GM18873 (cell line): ENCODE measurements around the gene RCE1.

Experiments used
- ATAC-seq: cut with Tn5 transposase; IDR thresholded peaks from one replicate; pipeline ENCODE4 v1.9.1; 2021; ENCODE audit warnings: mild to moderate bottlenecking, moderate library complexity, moderate number of reproducible peaks; ENCODE audit not compliant: unreplicated experiment, low FRiP score

Gene RCE1

DNA sequence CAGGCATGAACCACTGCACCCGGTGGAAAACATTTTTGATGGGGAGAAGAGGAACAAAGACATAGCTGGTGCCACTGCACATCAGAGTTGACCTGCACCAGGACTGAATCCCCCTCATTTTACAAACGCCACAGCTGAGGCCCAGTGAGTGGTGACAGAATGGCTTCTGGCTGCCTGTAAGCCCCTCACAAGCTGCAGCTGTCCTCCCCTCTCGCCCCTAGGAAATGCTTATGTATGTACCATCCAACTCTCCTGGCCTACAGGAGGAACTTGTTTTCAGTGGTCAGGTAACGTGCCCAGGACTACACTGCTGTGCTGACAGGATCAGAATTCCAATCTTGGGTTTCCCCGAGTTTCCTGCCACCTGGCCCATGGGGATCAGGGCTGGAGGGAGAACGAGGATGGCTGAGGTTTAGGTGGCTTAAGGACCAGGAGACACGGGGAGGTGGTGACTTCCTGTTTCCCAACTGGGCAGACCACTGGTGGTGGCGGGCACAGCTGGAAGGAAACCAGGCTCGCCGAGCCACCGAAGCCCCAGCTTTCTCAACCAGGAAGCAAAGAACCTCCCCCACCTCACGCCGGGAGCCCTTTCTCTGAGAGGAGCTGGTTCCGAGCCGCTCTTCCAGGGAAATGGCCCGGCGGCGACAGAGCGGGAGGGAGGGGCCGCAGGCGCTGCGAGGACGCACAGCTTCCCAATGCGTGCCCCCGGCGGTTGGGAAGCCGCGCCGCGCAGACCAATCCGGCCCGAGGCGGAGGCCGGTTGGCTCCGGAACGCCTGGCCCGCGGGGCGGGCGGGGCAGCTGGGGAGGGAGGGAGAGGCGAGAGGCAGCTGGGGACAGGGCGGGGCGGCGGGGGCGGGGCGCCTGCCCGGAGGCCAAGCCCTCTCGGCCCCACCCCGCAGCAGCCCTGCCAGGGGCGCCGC is 12.6 kb downstream of the RCE1 start:
- ATAC-seq: no peak

DNA sequence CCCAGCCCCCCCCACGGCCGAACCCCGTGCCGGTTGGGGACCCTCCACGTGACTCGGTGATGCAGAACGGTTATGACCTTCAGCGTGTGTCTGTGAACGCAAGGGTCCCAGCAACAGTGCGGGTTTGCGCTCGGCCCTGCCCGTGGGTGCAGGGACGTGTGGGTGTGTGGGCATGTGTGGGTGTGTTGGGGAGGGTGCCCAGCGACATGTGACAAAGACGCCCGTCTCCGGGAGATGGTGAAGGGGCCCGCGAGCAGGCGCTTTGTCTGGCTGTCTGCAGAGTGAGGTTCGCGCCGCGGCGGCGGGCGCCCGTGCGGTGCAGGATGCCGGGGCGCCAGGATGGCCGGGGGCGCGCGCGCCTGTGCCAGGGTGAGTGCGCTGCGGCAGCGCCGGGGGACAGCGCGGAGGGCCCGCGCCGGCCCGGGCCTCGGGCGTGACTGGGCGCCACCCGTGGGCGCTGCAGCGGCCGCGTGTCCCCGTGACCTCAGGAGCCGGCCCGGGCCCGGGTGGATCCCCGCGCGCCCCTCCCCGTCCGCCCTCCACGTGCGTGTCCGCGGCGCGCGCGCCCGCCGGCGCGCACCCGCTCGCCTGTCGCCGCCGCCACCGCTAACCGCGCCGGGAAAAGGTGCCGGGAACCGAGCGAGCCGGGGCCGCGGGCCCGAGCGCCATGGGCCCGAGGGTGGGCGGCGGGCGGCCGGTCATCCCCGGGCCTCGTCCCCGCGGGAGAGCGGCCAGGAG is 13.4 kb downstream of the RCE1 start, which contains the start of gene LRFN4:
LRFN4 (plus strand) TSS at position 569 of the 738 bp plus-strand sequence. CDS start 681 bp downstream, outside the sequence.
- ATAC-seq: no peak

DNA sequence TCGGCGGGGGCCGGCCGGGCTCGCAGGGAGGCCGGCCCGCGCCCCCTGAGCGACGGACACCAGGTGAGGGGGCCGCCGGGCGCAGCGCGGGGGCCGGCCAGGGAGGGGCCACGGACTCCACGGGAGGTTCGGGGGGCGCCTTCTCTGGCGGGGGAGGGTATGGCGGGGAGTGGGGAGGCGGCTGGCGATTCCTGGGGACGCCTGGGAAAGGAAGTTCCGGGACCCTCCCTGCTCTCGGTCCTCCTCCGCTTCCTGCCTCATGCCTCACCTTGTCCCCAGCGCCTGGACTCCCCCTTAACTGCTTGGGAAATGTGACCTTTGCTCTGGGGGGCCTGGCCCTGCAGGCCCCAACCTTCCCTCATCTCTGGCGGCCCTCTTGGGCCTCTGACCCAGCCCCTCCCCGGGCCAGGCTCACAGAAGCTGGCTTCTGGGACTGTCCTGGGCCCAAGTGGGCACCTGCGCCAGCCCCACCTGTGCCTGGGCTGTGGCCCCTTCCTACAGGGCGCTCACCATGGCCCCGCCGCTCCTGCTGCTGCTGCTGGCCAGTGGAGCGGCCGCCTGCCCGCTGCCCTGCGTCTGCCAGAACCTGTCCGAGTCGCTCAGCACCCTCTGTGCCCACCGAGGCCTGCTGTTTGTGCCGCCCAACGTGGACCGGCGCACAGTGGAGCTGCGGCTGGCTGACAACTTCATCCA is 14.1 kb downstream of the RCE1 start:
- no peak for ATAC-seq

DNA sequence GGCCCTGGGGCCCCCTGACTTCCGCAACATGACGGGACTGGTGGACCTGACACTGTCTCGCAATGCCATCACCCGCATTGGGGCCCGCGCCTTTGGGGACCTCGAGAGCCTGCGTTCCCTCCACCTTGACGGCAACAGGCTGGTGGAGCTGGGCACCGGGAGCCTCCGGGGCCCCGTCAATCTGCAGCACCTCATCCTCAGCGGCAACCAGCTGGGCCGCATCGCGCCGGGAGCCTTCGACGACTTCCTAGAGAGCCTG is 14.6 kb downstream of the RCE1 start:
- no peak for ATAC-seq

DNA sequence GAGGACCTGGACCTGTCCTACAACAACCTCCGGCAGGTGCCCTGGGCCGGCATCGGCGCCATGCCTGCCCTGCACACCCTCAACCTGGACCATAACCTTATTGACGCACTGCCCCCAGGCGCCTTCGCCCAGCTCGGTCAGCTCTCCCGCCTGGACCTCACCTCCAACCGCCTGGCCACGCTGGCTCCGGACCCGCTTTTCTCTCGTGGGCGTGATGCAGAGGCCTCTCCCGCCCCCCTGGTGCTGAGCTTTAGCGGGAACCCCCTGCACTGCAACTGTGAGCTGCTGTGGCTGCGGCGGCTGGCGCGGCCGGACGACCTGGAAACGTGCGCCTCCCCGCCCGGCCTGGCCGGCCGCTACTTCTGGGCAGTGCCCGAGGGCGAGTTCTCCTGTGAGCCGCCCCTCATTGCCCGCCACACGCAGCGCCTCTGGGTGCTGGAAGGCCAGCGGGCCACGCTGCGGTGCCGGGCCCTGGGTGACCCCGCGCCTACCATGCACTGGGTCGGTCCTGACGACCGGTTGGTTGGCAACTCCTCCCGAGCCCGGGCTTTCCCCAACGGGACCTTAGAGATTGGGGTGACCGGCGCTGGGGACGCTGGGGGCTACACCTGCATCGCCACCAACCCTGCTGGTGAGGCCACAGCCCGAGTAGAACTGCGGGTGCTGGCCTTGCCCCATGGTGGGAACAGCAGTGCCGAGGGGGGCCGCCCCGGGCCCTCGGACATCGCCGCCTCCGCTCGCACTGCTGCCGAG is 15.1 kb downstream of the RCE1 start:
- no peak for ATAC-seq

DNA sequence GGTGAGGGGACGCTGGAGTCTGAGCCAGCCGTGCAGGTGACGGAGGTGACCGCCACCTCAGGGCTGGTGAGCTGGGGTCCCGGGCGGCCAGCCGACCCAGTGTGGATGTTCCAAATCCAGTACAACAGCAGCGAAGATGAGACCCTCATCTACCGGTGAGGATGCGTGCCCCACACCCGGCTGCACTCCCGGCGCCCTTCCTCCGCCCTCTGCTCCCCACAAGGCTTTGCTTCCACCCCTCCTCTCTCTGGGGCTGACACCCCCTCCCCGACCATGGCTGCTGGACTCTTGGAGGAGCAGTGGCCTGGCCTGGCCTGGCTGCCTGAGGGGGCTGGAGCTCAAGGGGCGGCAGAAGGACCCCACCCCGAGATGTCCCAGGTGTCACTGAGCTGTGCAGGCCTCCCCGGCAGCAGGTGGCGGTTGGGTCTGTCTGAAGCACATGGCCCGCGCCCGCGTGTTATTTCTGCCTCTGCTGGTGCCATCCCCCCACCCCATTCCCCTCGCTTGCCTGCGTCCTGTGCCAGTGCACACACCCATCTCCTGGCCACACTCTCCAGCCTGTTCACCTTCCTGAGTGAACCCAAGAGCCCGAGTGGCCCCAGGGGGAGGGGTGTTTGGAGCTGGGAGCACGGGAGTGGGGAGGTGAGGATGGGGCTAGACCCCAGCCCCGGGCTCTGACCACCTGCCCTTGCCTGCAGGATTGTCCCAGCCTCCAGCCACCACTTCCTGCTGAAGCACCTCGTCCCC is 15.9 kb downstream of the RCE1 start:
- no peak for ATAC-seq

DNA sequence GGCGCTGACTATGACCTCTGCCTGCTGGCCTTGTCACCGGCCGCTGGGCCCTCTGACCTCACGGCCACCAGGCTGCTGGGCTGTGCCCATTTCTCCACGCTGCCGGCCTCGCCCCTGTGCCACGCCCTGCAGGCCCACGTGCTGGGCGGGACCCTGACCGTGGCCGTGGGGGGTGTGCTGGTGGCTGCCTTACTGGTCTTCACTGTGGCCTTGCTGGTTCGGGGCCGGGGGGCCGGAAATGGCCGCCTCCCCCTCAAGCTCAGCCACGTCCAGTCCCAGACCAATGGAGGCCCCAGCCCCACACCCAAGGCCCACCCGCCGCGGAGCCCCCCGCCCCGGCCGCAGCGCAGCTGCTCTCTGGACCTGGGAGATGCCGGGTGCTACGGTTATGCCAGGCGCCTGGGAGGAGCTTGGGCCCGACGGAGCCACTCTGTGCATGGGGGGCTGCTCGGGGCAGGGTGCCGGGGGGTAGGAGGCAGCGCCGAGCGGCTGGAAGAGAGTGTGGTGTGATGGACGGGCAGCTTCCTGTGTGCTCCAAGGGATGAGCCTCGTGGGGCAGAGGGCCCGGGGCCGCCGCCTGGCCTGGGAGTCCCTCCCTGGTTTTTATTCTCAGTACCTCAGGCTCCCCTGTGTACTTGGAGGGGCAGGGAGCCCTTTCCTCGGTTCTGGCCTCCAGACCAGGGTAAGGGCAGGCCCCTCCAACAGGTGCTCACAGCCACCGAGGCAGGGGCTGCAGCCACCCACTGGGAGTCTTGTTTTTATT is 16.6 kb downstream of the RCE1 start:
- ATAC-seq: no peak

DNA sequence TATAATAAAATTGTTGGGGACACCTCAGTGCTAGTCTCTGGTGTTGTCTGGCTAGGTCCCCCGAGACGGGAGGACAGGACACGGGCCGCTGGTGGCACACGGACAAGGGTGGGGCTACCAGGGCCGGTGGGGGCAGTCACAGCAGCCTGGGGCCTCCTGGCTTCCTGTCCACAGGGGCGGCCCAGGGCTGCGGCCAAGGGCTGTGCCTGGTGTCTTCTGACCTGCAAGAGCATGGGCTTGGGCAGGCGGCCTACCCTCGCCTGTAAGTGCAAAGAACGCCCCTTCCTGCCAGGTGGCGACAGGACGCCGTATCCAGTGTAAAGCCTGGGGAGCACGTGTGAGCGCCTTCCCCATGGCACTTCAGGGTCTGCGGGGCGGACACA is 17.2 kb downstream of the RCE1 start:
- no peak for ATAC-seq

DNA sequence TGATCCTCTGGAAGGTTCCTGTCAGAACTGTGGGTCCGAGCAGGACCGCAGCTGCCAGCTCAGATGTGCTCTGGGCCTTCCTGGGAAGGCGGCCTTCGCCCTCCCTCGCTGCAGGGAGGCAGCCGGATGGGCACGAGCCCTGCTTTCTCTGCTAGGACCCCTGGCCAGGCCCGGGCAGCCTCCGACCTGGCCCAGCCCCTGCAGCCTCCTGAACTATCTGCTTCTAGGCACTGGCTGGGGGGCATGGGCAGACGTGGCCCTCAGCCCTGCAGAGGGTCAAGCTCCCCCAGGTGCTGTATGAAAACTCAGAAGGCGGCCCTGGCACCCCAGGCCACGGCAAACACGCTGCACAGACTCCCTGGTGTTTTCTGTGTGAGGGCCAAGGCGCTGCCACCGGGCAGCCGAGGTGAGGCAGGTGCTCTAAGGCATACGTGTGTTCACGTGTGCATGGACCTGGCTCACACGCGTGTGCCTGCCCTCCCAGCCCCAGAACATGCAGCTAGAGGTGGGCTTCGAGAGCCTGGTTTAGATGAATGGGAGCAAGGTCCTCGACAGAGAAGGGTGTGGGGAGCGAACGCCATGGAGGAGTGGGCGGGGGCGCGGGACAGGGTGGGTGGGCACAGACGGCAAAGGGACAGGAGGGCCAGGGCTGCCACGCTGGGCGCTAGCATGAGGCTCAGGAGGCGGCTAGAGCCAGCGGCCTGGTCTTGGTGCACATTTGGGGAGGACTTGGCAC is 18.0 kb downstream of the RCE1 start:
- ATAC-seq: no peak

DNA sequence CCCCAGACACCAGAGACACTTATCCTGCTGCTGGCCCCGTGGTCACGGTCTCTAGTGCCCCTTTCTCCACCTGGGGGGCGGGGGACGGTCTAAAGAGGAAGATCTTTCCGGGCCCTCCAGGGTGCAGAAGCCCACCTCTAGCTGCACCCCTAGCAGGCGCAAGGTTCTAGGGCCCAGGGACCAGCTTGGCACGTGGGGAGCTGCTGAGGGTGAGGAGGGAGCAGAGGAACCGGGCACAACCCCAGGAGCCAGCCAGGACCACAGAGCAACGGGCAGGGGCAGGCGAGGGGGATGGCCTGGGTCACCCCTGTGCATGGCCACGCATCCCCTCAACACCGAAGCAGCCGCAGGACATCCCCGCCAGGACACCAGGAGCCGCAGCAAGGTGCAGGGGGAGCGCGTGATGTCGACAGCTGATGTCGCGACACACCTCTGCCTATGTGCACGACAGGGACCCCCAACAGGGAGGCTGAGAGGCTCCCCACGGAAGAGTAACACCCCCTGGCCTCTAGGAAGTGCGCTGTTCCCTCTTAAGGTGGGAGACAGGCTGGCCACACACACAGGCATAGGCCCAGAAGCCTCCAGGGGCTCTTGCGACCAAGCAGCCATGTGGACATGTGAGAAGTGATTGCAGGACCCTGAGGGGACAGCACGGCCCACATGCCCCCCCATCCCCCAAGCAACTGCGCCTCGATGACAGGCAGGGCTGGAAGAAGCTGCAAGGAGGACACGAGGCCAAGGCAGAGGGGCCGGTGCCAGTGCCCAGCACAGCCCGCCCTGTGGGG is 18.7 kb downstream of the RCE1 start:
- no peak for ATAC-seq

DNA sequence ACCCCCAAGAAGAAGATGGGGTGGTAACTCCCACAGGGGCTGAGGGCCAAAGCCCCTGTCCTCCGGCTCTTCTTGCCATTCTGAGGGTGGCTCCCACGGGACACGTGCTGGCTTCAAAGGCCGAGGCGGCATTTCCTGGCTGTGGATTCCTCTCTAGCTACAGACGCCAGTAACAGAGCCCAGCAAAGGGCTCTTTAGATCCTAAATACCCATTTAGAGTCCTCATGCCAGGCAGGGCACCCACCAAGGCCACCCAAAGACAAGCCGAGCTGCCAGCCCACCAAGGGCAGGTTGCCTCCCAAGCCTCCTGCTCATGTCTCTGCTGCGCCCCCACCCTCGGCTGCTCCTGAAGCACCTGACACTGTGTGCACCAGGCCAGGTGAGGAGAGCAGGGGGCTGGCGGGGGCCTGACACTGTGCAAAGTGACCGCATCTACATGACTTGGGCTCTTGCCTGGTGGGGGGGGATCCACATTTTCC is 19.4 kb downstream of the RCE1 start:
- ATAC-seq: no peak

DNA sequence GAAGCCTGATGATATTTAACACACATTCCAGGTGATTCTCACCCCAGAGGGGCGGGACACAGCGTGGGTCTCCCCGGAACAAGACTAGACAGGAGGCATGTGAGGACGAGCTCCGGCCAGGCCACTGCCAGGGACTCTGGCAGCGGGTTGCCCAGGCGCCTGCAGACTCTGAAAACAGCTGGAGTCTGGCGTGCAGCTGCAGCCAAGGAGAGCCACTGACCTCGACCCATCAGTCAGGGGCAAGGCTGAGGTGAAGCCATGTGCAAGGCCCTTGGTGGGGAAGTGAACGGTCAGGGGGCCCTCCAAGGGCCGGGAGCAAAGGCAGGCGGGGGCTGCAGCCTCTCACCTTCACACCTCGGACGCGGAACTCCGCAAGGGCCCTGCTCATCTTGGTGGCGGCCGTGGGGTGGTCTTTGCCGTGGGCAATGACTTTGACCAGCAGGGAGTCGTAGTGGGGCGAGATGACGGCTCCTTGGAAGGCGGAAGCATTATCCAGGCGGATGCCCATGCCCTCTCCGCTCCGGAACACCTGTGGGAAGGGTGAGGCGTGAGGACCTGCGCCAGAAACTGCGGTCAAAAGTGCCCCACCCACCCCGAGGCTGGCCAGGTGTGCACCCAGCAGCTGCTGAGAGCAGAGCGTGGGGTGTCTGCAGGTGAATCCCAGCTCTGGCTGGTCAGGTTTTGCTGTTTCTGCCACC is 20.3 kb downstream of the RCE1 start:
- ATAC-seq: no peak

DNA sequence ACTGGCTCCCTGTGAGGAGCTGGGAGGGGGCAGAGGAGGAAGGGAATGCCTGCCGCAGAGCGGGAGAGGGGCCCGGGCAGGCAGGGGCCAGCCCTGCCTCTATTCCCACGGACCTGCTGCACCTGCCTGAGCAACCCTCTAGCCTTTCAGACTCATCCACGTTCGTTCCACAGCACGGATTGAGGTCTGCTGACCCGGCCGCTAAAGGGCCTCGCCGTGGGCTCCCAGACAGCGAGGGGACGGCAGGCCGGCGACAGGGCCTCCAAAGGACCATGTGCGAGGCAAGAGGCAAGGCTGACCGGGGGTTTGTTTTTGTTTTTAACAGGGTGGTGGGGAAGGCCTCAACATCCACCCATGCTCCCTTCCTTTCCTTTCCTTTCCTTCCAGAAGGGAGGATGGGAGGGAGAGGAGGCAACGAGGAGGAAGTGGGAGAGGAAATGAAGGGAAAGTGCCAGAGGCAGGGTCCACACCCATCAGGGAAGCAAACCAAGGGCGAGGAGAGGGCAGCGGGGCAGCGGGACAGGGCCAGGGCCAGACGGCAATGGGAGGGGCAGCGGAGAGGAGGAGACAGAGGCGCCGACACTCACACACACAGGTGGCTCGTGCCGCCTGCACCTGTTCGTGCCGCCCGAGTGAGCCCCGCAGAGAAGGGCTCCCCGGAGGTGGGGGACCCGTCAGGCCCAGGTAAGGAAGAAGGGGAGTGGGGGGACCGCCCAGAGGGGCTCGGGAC is 21.1 kb downstream of the RCE1 start:
- ATAC-seq: no peak

DNA sequence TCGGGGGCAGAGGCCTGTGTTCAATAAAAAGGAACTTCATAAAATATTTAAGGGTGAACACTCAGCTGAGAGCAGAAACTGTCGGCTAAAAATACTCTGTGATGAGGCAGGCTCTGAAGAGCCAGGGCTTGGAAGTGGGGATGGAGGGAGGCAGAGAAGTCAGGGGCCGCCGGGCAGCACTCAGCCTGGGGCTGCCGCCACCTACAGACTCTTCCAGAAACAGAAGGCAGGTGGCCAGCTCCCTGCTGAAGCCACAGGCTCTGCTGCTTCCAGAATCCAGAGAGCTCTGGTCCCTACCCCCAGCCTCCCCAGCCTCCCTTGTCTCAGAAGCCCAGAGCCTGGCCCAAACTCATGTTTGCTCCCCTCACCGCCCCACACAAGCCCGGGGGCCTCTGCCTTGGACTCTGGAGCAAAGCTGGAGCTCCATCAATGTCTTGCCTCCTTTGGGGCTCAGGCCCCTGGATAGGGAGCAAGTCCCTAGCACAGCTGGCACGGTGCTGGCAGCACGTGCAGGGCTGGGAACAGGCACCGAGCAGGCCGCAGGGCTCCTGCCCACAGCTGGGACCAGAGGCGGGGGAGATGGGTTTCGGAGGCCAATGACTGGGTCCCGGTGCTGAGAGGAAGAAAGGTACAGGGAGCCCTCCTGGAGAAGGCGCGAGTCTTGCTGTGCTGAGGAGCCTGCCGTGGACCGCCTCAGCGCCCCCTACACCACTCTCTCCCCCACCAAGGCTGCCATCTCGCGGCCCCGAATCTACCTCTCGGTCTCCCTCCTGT is 21.9 kb downstream of the RCE1 start:
- ATAC-seq: no peak

DNA sequence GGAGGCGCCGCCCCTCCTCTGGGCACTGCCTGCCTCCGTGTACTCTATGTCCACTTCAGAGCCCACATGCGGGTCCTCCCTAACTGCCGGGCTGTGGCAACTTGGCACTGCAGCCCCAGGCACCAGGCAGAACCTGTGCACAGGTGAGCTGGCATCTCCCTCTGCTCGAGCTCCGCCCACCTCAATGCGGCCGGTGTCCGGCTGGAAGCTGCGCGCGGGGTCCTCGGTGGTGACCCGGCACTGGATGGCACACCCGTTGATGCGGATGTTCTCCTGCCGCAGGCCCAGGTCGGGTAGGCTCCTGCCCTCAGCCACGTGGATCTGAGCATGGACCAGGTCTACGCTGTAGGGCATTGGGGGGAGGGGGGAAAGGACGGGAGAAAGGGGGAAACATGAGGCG is 22.8 kb downstream of the RCE1 start:
- ATAC-seq: no peak

DNA sequence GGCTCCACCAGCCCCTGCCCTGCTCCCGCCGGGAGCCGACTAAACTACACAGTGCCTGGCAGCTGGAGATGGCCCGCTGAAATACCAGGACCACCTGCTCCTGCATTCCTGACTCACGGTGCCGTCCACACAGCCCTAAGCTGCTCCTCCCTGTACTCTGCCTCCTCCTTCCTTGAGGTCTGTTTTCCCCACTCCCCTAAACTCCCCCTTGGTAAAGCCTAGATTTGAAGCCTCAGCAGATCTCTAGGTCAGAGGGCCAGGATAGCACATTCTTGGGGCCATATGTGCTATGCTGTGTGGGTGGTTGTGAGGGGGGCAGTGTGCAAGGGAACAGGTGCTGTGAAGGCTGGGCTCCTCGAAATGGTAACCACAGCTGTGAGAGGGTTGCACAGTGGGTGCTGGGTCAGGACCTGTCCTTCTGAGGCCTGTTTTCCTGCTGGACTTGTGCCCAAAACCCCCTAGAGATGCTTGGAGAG is 23.3 kb downstream of the RCE1 start:
- ATAC-seq: no peak
